ENCODE results near the gene PTPRM. TPM values are rescaled to one million over a fixed set of nuclear protein-coding genes. Genes with fewer than 3 reads are reported as not detected.
A peak's percentile ranks its signal among the peaks of the same experiment; 100 is the strongest.

Gene PTPRM
- total RNA-seq, 1 experiment from 2014 or later = 1.4 TPM

DNA sequence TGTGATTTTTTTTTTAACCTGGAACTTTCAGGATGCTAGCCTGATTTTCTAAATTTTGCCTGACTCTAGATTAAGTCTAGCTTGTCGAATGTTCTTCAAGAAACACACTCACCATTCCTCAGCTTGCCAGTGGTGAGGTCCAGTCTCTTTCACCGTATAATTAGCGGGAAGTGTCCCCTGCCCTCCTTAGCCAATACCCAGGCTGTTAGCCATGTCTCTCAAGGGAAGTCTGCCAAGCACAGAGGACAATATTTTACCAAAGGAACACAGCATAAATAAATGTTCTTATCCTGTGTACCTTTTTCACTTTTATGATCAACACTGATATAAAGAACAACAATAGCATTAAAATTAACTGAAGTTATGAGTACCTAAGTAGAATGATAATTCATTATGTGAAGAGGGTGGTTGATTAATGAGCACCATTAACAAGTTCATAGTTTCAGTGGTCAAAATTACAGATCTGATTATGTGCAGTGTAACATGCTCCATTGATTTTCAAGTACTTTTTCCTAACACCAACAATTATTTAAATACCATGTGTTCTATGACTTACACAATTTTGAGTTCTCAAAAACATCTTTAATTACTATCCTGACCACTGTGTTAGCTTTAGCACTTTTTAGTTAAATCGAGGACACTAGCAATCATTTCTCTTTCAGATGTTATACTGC is 596.3 kb downstream of the PTPRM start:
- no peak for DNase-seq (ENCODE audit: low spot score)

DNA sequence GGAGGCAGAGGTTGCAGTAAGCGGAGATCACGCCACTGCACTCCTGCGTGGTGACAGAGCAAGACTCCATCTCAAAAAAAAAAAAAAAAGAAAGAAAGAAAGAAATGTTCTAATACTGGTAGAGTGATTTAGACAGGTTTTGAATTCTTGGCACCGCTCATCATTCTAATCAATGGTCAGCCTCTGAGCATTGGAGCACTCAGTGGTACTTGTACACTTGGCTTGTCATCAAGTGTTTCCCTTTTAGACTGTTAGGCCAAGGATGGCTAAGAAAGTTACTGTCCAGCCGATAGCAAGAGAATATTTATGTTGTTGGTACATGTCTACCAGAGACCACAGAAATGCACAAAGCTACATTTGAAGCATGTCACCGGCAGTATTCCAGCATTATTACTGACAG is 598.0 kb downstream of the PTPRM start:
- no peak for DNase-seq (ENCODE audit: low spot score)

DNA sequence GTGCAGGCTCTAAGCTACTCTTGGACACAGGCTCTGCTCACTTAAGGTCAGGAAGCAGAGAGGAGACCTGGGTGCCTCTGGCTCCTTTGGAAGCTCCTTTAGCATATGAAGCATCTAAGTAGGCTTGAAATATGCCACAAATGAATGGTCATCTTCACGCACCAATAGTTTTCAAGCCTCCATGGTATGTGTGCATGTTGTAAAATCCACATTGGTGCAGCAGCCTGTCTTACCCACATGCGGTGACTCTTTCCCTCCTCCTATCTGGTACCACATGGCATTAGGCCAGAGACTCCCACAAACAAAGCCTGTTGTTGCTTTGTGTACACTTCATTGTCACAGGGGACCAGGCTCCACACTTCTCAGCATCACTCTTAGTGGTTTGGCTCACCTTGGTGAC is 599.9 kb downstream of the PTPRM start:
- DNase-seq (ENCODE audit: low spot score) = no peak

DNA sequence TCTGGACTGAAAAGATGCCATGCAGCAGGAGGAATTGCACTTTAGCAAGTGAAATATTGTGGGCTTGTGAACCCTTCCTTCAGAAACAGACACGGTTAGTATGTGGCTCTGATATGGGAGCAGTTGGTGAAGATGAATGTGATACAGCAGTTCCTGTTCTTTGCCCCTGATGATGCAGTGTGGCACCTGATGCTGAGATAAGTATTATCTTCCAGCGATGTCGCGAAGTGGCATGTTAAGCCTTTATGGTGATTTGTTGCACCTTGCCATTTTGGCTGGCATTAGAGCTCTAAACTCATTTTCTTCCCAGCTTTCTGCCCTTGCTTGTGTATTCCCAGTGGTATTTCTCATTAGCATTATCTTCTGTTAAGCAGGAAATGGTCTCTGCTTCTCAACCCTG is 600.6 kb downstream of the PTPRM start:
- DNase-seq (ENCODE audit: low spot score) = no peak

DNA sequence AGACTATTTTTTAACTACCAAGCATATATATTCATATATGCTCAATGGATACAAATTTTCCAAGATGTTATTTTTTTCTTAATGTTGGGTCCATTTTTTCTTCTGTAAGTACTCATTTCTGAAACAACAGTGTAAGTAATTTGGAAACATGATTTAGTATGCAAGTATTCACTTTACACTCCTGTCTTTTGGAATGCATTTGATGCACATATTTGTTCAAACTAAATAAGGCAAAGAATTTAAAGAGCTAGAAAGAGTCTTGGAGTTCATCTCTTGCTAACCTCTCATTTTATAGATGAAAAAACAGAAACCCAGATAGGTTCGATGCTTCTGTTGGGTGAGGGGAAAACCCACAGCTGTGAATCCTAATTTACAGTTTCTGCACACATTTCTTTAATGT is 602.6 kb downstream of the PTPRM start:
- no peak for DNase-seq (ENCODE audit: low spot score)

DNA sequence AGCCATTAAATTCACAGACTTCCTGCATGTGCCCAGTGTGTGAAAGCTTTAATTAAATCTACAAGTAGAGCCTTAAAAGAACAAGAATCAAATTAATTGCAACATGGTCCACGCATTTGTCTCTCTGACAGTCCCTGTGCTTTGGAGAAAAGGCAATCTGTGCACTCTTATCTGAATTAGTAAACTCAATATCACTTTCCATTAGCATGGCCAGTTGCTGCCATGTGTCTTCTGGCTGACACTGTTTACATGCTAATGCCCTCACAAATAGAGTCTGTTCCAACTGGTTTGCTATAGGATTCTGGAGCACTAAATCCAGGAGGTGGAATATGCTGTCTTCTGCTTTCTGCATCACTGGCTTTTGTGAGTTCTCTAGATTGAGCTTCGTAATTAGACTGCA is 607.7 kb downstream of the PTPRM start:
- DNase-seq (ENCODE audit: low spot score) = no peak

DNA sequence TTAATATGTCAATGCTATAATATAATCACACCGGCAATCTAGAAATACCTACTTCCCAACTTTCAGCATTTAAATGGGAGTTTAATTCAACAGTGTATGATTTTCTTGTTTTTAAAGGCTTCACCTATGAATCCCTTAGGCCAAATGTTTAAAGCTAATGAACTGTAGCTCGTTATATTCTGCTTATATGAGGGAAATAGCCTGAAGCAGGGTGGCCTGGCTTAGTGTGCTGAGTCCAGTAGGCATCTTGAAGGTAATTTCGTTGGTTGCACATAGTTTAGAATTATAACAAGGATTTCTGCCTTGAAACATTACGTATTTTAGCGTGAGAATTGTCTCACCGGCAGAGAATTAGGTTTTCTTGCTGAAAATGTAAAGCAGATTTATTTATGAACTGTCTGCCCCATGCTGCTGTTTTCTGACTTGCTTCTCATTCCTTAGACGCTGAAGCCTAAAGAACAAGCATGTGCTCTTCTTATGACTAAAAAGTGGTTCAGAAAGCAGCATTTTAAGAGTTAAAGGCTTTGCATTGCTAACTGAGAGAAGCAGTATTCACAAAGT is 608.5 kb downstream of the PTPRM start:
- no peak for DNase-seq (ENCODE audit: low spot score)

DNA sequence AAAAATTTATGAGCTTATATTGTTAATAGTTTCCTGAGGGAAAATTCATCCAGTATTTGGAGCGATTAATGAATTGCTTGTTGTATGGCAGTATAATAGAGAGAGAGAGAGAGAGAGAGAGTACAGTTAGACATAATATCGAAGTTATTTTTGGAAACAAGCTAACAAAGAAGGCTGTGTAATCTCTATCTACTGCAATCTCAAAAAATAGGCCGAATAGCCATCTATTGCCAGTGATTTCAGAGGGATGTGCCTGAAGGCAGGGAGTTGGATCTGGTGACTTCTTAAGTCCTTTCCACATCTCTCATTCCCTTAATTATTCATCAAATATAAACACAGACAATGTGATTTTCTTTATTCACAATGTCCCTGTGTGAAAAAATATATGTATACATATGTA is 609.0 kb downstream of the PTPRM start:
- no peak for DNase-seq (ENCODE audit: low spot score)

DNA sequence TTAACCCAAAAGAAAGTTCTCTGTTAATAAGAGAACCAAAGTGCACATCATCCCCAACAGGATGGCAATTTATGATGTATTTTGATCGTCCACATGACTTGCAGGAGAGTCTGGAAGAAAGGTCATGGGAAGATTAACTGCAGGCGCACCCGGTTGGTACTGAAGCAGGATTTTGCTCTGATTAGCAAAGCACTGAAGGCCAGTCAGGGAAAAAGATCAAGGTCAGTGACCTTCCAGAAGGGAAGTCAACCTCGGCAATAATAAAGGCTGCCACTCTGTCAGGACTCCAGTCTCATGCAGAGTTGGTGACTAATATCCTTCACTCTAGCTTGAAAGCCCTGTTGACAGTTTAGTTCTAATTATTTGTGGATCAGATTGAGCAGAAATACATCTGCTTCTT is 609.4 kb downstream of the PTPRM start:
- DNase-seq (ENCODE audit: low spot score) = no peak

DNA sequence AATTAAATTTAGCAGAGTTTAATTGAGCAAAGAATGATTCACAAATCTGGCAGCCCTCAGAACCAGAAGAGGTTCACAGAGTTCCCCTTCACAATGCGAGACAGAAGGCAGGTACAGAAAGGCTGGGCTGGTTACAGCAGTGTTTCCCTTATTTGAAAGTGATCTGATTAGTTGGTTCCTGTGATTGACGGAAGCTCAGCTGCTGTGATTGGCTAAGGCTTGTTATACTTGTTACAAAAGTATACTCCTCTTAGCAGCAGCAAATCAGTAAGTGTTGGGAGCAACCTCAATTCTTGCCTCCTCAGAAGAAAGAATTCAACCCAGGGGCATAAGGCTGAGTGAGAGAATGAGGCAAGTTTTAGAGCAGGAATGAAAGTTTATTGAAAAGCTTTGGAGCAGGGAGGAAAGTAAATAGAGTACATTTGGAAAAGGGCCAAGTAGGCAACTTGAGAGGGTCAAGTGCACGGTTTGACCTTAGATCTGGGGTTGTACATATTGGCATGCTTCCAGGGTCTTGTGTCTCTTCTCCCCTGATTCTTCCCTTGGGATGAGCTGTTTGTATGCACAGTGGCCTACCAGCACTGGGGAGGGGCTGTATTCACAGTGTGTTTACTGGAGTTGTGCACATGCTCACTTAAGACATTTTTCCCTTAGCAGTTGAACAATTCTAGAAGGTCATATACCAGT is 610.4 kb downstream of the PTPRM start:
- DNase-seq (ENCODE audit: low spot score) = peak; percentile 18

DNA sequence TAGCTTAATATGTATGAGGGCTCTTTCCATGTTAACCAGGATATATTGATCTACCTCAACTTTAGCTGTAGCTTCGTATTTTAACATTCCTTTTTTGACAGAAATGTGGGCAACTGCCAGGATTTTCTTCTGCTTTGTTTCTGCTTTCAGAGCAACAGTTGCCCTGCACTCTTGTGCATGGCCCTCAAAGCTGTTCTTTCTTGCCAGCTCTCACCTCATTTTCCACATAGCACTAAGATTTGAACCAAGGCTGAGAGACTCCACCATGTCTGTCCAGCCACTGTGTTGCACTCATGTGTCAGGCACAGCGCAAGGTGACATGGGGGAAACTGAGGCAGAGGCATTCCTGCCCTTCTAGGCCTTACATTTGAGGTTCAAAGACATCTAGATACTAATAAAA is 619.3 kb downstream of the PTPRM start:
- DNase-seq (ENCODE audit: low spot score) = no peak

DNA sequence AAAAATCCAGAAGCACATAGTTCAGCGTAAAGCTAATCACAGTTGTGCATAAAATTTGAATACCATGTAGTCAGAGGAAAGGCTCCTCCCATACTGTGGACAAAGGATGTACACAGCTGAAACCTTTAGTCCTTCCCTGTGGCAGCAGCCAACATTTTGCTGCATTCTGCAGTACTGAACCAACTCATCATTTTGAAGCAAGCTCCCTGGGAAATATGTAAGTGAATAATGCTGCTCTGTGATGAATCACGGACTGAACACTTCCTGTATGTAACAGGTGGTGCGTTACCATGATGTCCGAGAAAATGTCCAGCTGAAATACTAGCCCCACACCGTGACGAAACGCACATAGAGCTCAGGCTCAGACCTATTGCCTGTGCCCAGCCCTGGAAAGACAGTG is 621.1 kb downstream of the PTPRM start:
- no peak for DNase-seq (ENCODE audit: low spot score)

DNA sequence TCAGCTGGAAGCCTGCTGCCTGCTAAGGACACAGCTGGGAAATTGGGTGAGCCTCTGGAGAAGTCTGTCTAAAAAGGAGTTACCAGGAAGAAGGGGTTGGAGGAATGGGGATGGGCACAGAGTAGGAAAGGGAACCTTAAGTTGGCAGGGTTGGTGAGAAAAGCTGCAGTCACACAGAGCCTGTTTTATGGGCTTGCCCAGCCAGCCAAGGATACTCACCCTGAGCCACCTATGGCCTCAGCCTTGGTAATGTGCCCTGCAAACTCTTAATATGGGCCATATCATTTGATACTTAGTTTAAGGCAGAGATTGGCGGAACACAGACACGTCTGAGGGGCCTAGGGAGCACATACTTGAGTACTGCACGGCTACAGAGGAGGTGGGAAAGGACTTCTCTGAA is 623.9 kb downstream of the PTPRM start:
- DNase-seq (ENCODE audit: low spot score) = no peak

DNA sequence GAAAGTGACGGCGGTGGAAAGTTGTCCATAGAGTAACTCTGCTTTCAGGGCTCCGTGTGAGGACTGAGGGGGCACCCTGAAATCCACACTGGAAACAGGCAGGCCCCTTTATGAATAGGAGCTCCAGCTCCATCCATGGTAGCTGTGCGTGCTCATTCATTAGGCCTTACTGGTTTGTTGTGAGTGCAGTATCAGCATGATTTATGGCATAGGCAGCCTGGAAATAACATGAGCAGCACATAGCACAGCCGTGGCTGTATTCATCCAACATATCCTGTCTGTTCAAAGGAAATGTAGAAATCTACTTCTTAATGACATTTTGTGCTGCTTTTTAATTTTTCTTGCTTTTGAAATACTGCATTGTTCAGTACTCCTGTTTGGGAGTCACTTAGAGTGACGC is 627.3 kb downstream of the PTPRM start:
- DNase-seq (ENCODE audit: low spot score) = no peak

DNA sequence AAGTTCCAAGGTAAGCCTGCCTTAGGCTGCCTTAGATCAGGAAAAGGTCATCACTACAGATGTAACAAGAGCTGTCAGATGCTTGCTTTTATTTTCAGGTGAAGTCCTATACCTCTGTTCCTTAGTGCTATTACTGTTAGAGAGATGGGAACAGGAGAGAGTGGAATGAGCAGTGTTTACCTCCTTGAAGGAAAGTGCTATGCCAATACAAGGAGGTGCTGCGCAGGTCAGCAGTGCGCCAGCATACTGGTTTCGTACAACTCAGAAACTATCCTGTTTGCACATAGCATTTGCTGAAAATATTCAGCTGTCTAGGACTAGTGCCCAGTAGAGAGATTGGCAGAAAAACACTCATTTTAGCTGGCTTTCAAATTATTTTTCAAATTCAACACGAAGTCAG is 629.1 kb downstream of the PTPRM start:
- no peak for DNase-seq (ENCODE audit: low spot score)

DNA sequence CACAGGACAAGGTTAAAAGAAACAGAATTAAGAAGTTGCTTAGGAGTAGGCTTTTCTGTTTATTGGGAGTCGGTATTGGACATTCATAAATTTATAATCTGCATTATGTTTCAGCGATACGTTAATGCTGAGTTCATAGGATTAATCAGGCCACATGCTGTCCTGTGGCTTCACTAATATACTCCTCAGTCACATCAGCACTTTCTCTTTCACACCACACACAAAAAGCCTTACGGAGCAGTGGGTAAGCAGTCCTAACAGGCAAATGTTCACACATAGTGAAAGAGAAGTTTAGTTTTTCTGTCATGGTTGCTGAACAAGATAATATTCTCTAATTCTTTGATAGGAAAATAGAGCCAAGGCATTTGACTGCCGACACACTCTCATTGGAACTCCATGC is 630.4 kb downstream of the PTPRM start:
- no peak for DNase-seq (ENCODE audit: low spot score)

DNA sequence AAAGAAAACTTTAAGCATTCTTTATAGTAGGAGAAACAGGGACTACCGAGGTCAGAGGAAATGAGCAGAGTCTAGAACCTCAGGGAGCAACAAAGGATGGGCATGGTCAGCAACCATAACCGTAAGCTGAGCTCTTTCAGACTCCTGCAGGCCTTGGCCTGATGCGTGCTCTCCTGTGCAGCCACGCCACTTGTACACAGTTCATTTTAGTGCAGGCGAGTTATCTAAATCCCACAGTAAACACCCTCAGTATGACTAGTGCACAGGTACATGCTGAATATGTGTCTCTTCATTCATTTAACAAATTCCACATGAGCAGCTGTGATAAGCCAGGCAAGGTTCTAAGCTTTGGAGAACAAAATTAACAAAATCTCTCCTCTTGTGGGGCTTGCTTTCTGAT is 640.9 kb downstream of the PTPRM start:
- DNase-seq (ENCODE audit: low spot score) = no peak

DNA sequence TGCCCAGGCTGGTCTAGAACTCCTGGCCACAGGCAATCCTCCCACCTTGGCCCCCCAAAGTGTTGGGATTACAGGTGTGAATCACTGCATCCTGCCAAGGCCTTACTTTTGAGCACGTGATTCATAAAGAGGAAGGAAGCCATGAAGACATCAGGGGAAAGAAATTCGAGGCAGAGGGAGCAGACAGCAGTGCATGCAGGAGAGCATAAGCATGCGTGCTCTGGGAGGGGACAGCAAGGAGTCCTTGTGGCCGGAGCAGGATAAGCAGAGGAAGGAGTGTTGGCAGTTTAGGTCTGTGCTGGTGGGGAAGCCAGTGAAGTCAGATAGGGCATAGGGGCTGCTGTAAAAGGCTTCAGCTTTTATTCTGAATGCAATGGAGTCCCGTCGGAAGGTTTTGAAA is 641.6 kb downstream of the PTPRM start:
- no peak for DNase-seq (ENCODE audit: low spot score)

DNA sequence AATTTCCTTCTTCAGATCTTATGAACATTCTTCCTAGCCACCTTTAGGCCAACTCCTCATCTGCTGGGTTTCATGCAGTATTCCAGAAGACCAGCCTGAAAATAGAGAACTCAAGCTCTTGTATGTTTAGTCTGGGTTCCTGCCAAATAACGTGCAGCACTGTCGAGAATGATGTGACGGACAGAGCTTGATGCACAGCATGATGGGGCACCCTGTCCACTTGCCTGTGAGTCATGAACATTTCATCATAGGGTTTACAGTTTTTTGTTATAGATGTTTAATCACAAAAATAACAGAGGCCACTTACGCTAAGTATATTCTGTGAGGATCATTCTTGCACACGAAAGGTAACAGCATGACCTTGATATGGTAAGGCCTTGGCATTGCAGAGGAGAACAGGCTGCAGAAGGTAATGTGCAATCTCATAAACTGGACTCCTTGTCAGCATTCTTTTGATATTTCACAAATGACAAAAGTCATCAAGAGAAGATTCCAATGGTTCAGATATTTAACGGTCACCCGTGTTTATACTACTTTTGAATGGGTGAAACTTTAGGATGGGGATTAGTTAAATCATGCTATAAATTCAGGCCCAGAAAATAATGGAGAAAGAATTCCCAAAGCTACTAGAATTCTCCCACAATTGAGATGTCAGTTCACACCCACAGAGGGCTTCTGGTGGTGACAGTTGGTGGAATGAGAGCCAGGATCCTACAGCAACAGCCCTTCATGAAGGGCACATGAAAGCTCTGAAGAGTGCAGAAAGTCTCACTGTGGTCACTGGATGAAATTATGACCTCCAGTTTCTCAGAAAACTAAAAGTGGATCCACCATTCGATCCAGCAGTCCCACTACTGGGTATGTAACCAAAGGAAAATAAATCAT is 646.0 kb downstream of the PTPRM start:
- no peak for DNase-seq (ENCODE audit: low spot score)

DNA sequence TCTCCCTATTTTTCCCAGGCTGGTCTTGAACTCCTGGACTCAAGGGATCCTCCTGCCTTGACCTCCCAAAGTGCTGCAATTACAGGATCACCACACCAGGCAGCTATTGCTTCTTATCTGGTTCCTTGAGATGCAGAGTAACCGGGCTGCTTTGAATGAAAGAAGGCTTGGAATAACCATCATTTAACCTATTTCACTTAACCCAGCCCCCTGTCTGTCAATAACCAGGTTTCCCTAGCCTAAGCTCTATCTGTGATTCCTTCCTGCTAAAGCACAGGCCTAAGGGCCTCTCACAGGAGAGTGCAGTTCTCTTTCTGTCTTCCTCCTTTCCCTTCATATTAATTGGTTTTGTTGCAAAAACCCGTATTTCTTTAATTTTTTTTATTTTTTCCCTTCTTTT is 648.6 kb downstream of the PTPRM start:
- DNase-seq (ENCODE audit: low spot score) = no peak

DNA sequence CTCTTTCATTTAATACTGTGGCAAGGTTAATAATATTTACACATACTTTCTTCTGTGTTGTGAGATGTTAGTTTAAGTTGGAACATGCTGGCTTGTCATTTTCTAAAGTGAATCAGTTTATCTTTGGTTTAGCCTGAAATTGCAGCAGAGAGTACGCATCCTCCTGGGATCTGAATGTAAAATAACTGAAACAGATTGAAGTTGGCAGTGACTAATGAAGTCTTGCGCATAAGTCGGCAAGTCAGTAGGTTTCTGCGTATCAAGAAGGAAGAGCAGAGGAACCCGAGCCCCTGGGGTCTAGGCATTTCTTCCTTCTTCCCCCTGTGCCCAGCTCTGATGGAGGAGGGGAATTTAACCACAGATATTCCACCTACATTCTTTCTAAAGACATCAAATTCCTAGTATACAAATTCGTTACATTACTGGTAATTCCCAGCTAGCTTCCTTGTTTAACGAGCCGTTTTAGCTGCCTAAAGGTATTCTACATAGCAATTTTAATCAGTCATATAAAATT is 650.0 kb downstream of the PTPRM start:
- DNase-seq (ENCODE audit: low spot score) = no peak

DNA sequence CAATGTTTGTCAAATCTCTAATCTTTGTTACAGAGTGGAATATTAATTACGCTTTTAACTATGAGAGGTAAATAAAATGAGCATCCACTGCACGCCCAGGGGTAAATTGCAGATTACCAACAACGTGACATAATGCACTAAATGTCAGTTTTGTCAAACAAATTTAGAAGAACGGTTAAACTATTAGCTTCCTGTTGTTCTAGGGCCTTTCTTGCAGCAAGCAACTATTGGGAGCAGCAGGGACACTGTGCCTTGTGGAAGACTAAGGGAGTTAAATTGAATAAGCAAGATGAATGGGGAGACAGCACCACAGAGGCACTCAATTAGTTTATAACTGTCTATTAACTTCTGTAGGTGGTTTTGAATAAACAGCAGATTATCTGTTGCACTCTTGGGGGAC is 651.1 kb downstream of the PTPRM start:
- DNase-seq (ENCODE audit: low spot score) = no peak

Data from HT-29 (cell line).